Measurements from ENCODE around the gene DGKQ. TPM values are rescaled to one million over a fixed set of nuclear protein-coding genes. Genes with fewer than 3 reads are reported as not detected.

Gene DGKQ
- total RNA-seq, 1 experiment from 2014 or later, result 12.4 TPM

GRCh38 chr4:1018147-1019020, 45.0 kb upstream of the DGKQ start:
- H2BK12ac ChIP-seq (ENCODE audit: insufficient read length, low read depth, low read length), result no peak overlapping the region
- no peak overlapping the region for H4K91ac ChIP-seq (ENCODE audit: insufficient read length, low read depth, low read length)
- no peak overlapping the region for H2BK5ac ChIP-seq (ENCODE audit: insufficient read length, low read length)
- H3K9me3 ChIP-seq (ENCODE audit: control insufficient read depth, low read depth, low read length), result no peaks in the 10 kb centered on the region
- Mint-ChIP-seq H3K27me3 (ENCODE audit: low read depth) (no peaks in the 10 kb centered on the region; the same call in 1 of the 2 replicates), H3K27ac (no peak overlapping the region), H3K9me3 (no peaks in the 10 kb centered on the region), H3K36me3 (ENCODE audit: insufficient read depth in 1 of 3, low read depth in 3 of 3) (peaks cover 0 to 4% (median 0%) of the 10 kb centered on the region in 3 experiments; a peak in 2 of 7 replicates), H3K4me3 (no peak overlapping the region), H3K4me1 (peaks cover 4 to 13% of the 10 kb centered on the region in 2 experiments; a peak in 3 of 4 replicates)
- no peak overlapping the region for H2BK120ac ChIP-seq (ENCODE audit: low read depth, low read length, poor library complexity, severe bottlenecking)
- no peaks in the 10 kb centered on the region for H3K79me2 ChIP-seq (ENCODE audit: insufficient read depth, low read length)
- no peak overlapping the region for H3K27ac ChIP-seq (ENCODE audit: insufficient read length, low read depth, low read length)
- H3K18ac ChIP-seq (ENCODE audit: insufficient read length, low read depth, low read length), result no peak overlapping the region
- H4K5ac ChIP-seq (ENCODE audit: insufficient read length, low read depth, low read length), result no peak overlapping the region
- H3K23me2 ChIP-seq (ENCODE audit: insufficient read length, low read depth, low read length, poor library complexity, severe bottlenecking), result no peaks in the 10 kb centered on the region
- no peak overlapping the region for H3K56ac ChIP-seq (ENCODE audit: insufficient read length, low read depth, low read length)
- no peak overlapping the region for H3K23ac ChIP-seq (ENCODE audit: insufficient read length, low read depth, low read length)
- H2BK20ac ChIP-seq (ENCODE audit: low read depth, low read length, poor library complexity, severe bottlenecking), result no peak overlapping the region
- H3K27me3 ChIP-seq (ENCODE audit: insufficient read depth, low read length), result no peaks in the 10 kb centered on the region; the same call in 1 of the 2 replicates
- no peak for DNase-seq
- no peak overlapping the region for H3K4me2 ChIP-seq (ENCODE audit: insufficient read depth, insufficient read length, low read length)
- no peaks in the 10 kb centered on the region; the same call in 1 of the 2 replicates for H3K4me1 ChIP-seq (ENCODE audit: insufficient read depth, low read length)
- H3K79me1 ChIP-seq (ENCODE audit: insufficient read depth, low read depth, low read length, poor library complexity, severe bottlenecking), result no peaks in the 10 kb centered on the region
- H4K20me1 ChIP-seq (ENCODE audit: control insufficient read depth, insufficient read depth, insufficient read length), result no peaks in the 10 kb centered on the region
- WGBS (ENCODE audit: extremely low coverage, insufficient read length, low lambda C conversion rate), result no CpG with 5 or more reads among the region's 29 CpGs
- no peak overlapping the region for H2BK15ac ChIP-seq (ENCODE audit: low read depth, low read length)
- no peak overlapping the region for H3T11ph ChIP-seq (ENCODE audit: low read length)
- no peak overlapping the region for H3K14ac ChIP-seq (ENCODE audit: insufficient read depth, low read length)
- H4K8ac ChIP-seq (replicated peaks; ENCODE audit: insufficient read length, low read depth, low read length), result no peak overlapping the region
- no peak overlapping the region for H2AK5ac ChIP-seq (ENCODE audit: insufficient read length, low read length)
- no peak overlapping the region for H2AFZ ChIP-seq (ENCODE audit: low read length)
- no peak for TF ChIP-seq CTCF (conservative IDR thresholded peaks at IDR 0.05)
- H3K4ac ChIP-seq (ENCODE audit: low read depth, low read length), result no peak overlapping the region
- no peak overlapping the region for H3K9ac ChIP-seq (ENCODE audit: extremely low read depth, insufficient read length, low read length)

Measured in H9 (cell line).